CD4-positive, alpha-beta T cell treated with Interleukin-1 beta for 1 hour (primary cell): ENCODE measurements around the gene LRGUK.
"Not testable (repeated sequence)": the region's sequence is repeated elsewhere in the genome, so short reads cannot be mapped to it uniquely, and the experiment has no call there.

Source experiments
- DNase-seq, 2 donors: peaks; one replicate each; pipeline ENCODE4 v3.0.0-alpha.2; 2020 to 2022

The LRGUK gene

GRCh38 chr7:134126966-134127848, at the start of gene LRGUK:
Gene LRGUK, plus strand, starts transcription at chr7:134127340. Its CDS starts 28 bp downstream, at chr7:134127368.
- peak; percentile 81 to 82 for DNase-seq

GRCh38 chr7:134077560-134077959, 49.6 kb upstream of the LRGUK start:
- DNase-seq: not testable (repeated sequence)

GRCh38 chr7:134078991-134079390, 48.1 kb upstream of the LRGUK start:
- DNase-seq: no peak

- no peak for DNase-seq
These were observed 45.4 kb upstream of the LRGUK start for GRCh38 chr7:134081695-134082094.

GRCh38 chr7:134083766-134084487, 43.2 kb upstream of the LRGUK start:
- DNase-seq: no peak

GRCh38 chr7:134084488-134085144, 42.5 kb upstream of the LRGUK start:
- DNase-seq: peak in 1 of 2 donors; percentile 30

GRCh38 chr7:134085311-134085710, 41.8 kb upstream of the LRGUK start:
- DNase-seq: no peak

GRCh38 chr7:134086998-134087735, 40.0 kb upstream of the LRGUK start:
- no peak for DNase-seq

GRCh38 chr7:134088199-134088598, 38.9 kb upstream of the LRGUK start:
- no peak for DNase-seq

GRCh38 chr7:134089446-134089845, 37.7 kb upstream of the LRGUK start:
- no peak for DNase-seq

GRCh38 chr7:134098072-134098471, 29.1 kb upstream of the LRGUK start:
- no peak for DNase-seq

GRCh38 chr7:134101716-134102115, 25.4 kb upstream of the LRGUK start:
- DNase-seq: no peak

- no peak for DNase-seq
These were observed 23.0 kb upstream of the LRGUK start for GRCh38 chr7:134104166-134104565.

GRCh38 chr7:134105841-134106240, 21.3 kb upstream of the LRGUK start:
- DNase-seq: no peak

- DNase-seq: no peak
These were observed 18.3 kb upstream of the LRGUK start for GRCh38 chr7:134108802-134109201.

- DNase-seq: no peak
These were observed 13.5 kb upstream of the LRGUK start for GRCh38 chr7:134113655-134114054.

GRCh38 chr7:134114992-134115391, 12.1 kb upstream of the LRGUK start:
- DNase-seq: no peak

GRCh38 chr7:134120405-134120804, 6.7 kb upstream of the LRGUK start:
- no peak for DNase-seq

GRCh38 chr7:134121632-134122139, 5.5 kb upstream of the LRGUK start:
- DNase-seq: no peak

GRCh38 chr7:134122980-134123379, 4.2 kb upstream of the LRGUK start:
- no peak for DNase-seq

GRCh38 chr7:134126146-134126545, 994 bp upstream of the LRGUK start:
- no peak for DNase-seq

GRCh38 chr7:134126596-134126965, 559 bp upstream of the LRGUK start:
- DNase-seq: no peak

- DNase-seq: no peak
These were observed 1.7 kb downstream of the LRGUK start for GRCh38 chr7:134128829-134129228.
